GM23338 (cell line): Measurements from ENCODE around the gene BPTF.

Source experiments
- CTCF ChIP-seq, 2 experiments: fragments of 200-600 bp in 1 of 2; sonication (generic) in 1 of 2; conservative IDR thresholded peaks; 2 replicates each; pipeline versions ENCODE4 v1.5.1 to v1.6.1; 2016 to 2017; ENCODE audit warnings: antibody characterized with exemption in 2 of 2, low read depth in 2 of 2, mild to moderate bottlenecking in 2 of 2, moderate library complexity in 1 of 2
- EZH2 ChIP-seq: fragments of 200-600 bp; sonication (generic); IDR thresholded peaks from one replicate; pipeline ENCODE4 v1.8.0; 2017; ENCODE audit warnings: antibody characterized with exemption, mild to moderate bottlenecking, low read depth; ENCODE audit not compliant: unreplicated experiment
- POLR2AphosphoS5 ChIP-seq: IDR thresholded peaks from 2 replicates; pipeline ENCODE4 v1.6.1; 2016; ENCODE audit warnings: antibody characterized with exemption, low read depth

- no peak for TF ChIP-seq CTCF (conservative IDR thresholded peaks at IDR 0.05; ENCODE audit: low read depth in 2 of 2)
- no peak for TF ChIP-seq POLR2AphosphoS5
- no peak for TF ChIP-seq EZH2
Measured at GRCh38 chr17:67836205-67836987, 11.1 kb downstream of the BPTF start.
